ENCODE data around the gene TAAR1.
"Not testable (repeated sequence)": the region's sequence is repeated elsewhere in the genome, so short reads cannot be mapped to it uniquely, and the experiment has no call there.

The TAAR1 gene

GRCh38 chr6:132611616-132612015 lies 47.4 kb downstream of the TAAR1 start:
- CTCF ChIA-PET, result no interaction called here
- no peak for TF ChIP-seq CTCF (IDR thresholded peaks at IDR 0.05; ENCODE audit: insufficient read depth, low read length, missing control alignments)
- H3K4me3 ChIP-seq (ENCODE audit: low read depth, low read length), result no peak overlapping the region
- POLR2A ChIA-PET, result no interaction called here
- no peak for DNase-seq (ENCODE audit: low read depth, low spot score)

- ChIA-PET CTCF (no interaction called here), POLR2A (no interaction called here)
- no peak overlapping the region for H3K4me3 ChIP-seq (ENCODE audit: low read depth, low read length)
- no peak for TF ChIP-seq CTCF (IDR thresholded peaks at IDR 0.05; ENCODE audit: insufficient read depth, low read length, missing control alignments)
- no peak for DNase-seq (ENCODE audit: low read depth, low spot score)
Observed at GRCh38 chr6:132607544-132608233, 51.3 kb downstream of the TAAR1 start.

GRCh38 chr6:132604635-132605152 lies 54.3 kb downstream of the TAAR1 start:
- no peak for TF ChIP-seq CTCF (IDR thresholded peaks at IDR 0.05; ENCODE audit: insufficient read depth, low read length, missing control alignments)
- ChIA-PET POLR2A (no interaction called here), CTCF (no interaction called here)
- H3K4me3 ChIP-seq (ENCODE audit: low read depth, low read length), result no peak overlapping the region
- DNase-seq (ENCODE audit: low read depth, low spot score), result no peak

- POLR2A ChIA-PET, result not testable (repeated sequence)
Observed at GRCh38 chr6:132600900-132601299, 58.1 kb downstream of the TAAR1 start.

GRCh38 chr6:132598473-132598872 lies 60.5 kb downstream of the TAAR1 start:
- ChIA-PET POLR2A (no interaction called here), CTCF (interaction anchor here (0.9 kb wide), 1 partner anchor 13 kb away, joined by 3 read pairs; no protein-coding TSS in a partner anchor)
- H3K4me3 ChIP-seq (ENCODE audit: low read depth, low read length), result no peak overlapping the region
- no peak for TF ChIP-seq CTCF (IDR thresholded peaks at IDR 0.05; ENCODE audit: insufficient read depth, low read length, missing control alignments)
- DNase-seq (ENCODE audit: low read depth, low spot score), result no peak

More at GRCh38 chr6:132600900-132601299, 58.1 kb downstream of the TAAR1 start:
- DNase-seq (ENCODE audit: low read depth, low spot score); CTCF ChIA-PET; H3K4me3 ChIP-seq (ENCODE audit: low read depth, low read length): not testable (repeated sequence)

GRCh38 chr6:132596201-132596600 lies 62.8 kb downstream of the TAAR1 start:
- ChIA-PET POLR2A (no interaction called here), CTCF (no interaction called here)
- no peak overlapping the region for H3K4me3 ChIP-seq (ENCODE audit: low read depth, low read length)
- no peak for TF ChIP-seq CTCF (IDR thresholded peaks at IDR 0.05; ENCODE audit: insufficient read depth, low read length, missing control alignments)
- DNase-seq (ENCODE audit: low read depth, low spot score), result no peak
